Activated CD4-positive, CD25-positive, alpha-beta regulatory T cell treated with anti-CD3 and anti-CD28 coated beads, Interleukin-2, amount 50 U/mL, for 16 hours (primary cell): ENCODE measurements around the gene MYO10.
"Not testable (repeated sequence)": the region's sequence is repeated elsewhere in the genome, so short reads cannot be mapped to it uniquely, and the experiment has no call there.

ENCODE experiments used
- DNase-seq: peaks from one replicate; pipeline ENCODE4 v3.0.0-alpha.2; 2020; ENCODE audit warnings: low read depth, low spot score

Gene MYO10

GRCh38 chr5:16669776-16670175 lies 266.3 kb downstream of the MYO10 start:
- DNase-seq, result no peak

- DNase-seq, result no peak
Observed at GRCh38 chr5:16668631-16669030, 267.5 kb downstream of the MYO10 start.

- no peak for DNase-seq
Observed at GRCh38 chr5:16668194-16668593, 267.9 kb downstream of the MYO10 start.

GRCh38 chr5:16666883-16667398 lies 269.1 kb downstream of the MYO10 start:
- no peak for DNase-seq

- no peak for DNase-seq
Observed at GRCh38 chr5:16666130-16666882, 269.8 kb downstream of the MYO10 start.

- DNase-seq, result no peak
Observed at GRCh38 chr5:16665601-16666000, 270.5 kb downstream of the MYO10 start.

GRCh38 chr5:16664368-16664767 lies 271.7 kb downstream of the MYO10 start:
- DNase-seq, result no peak

- DNase-seq, result no peak
Observed at GRCh38 chr5:16663840-16664239, 272.2 kb downstream of the MYO10 start.

GRCh38 chr5:16661713-16662112 lies 274.4 kb downstream of the MYO10 start:
- DNase-seq, result no peak

- no peak for DNase-seq
Observed at GRCh38 chr5:16660982-16661381, 275.1 kb downstream of the MYO10 start.

- no peak for DNase-seq
Observed at GRCh38 chr5:16659536-16659935, 276.6 kb downstream of the MYO10 start.

GRCh38 chr5:16656561-16657191 lies 279.4 kb downstream of the MYO10 start:
- DNase-seq, result no peak

GRCh38 chr5:16654647-16655334 lies 281.3 kb downstream of the MYO10 start:
- no peak for DNase-seq

- not testable (repeated sequence) for DNase-seq
Observed at GRCh38 chr5:16648739-16649138, 287.3 kb downstream of the MYO10 start.

GRCh38 chr5:16644301-16644889 lies 291.7 kb downstream of the MYO10 start:
- no peak for DNase-seq

GRCh38 chr5:16642867-16643266 lies 293.2 kb downstream of the MYO10 start:
- DNase-seq, result no peak

GRCh38 chr5:16639206-16639605 lies 296.9 kb downstream of the MYO10 start:
- DNase-seq, result no peak

GRCh38 chr5:16628376-16628775 lies 307.7 kb downstream of the MYO10 start:
- DNase-seq, result no peak

- no peak for DNase-seq
Observed at GRCh38 chr5:16626696-16627264, 309.3 kb downstream of the MYO10 start.

GRCh38 chr5:16625096-16625495 lies 311.0 kb downstream of the MYO10 start:
- DNase-seq, result no peak

- DNase-seq, result no peak
Observed at GRCh38 chr5:16619136-16619535, 317.0 kb downstream of the MYO10 start.
